DMS153 treated with DMSO at 0.1 percent for 48 hours (cell line): ENCODE results near the gene TUBB8B.
"Not testable (repeated sequence)": the region's sequence is repeated elsewhere in the genome, so short reads cannot be mapped to it uniquely, and the experiment has no call there.

Experiments used
- DNase-seq: peaks from one replicate; lab custom pipeline; 2025; ENCODE audit not compliant: unreplicated experiment; lab: John Stamatoyannopoulos, UW

Gene TUBB8B

DNA sequence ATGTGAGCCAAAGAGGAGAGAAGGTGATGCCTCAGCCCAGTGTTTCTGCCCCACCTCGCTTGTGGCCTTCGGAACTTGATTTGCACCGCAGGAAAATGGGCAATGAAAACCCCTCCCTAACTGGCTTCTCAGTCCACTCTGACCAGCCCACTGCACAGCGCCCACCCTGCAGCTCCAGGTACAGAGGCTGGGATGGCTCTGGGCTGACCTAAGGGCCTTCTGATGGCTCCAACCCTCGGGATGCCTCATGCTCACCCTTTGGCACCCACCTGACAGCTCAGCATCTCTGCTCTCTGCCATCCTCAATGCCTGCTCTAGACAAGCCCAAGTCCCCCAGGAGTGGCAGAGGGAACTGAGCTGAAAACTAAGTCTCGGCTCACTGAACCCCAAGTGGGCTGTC lies 36.2 kb downstream of the TUBB8B start:
- not testable (repeated sequence) for DNase-seq

DNA sequence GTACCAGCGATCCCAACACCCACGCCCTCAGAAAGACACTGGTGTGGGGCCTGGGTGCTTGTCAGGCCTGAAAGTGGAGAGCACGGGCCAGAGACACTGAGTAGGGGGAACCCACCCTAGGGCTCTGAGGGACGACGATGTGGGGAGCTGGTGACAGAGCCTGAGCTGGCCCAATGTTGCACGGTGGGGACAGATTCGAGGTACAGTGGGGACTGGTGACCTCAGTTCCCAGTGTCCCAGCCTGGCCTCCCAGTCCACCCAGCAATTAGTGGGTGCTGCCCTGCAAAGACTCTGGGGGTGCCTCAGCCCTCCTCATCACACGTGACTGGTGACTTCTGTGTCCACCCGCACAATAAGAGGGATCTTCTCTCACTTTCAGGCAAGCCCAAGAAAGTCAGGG lies 36.6 kb downstream of the TUBB8B start:
- not testable (repeated sequence) for DNase-seq

DNA sequence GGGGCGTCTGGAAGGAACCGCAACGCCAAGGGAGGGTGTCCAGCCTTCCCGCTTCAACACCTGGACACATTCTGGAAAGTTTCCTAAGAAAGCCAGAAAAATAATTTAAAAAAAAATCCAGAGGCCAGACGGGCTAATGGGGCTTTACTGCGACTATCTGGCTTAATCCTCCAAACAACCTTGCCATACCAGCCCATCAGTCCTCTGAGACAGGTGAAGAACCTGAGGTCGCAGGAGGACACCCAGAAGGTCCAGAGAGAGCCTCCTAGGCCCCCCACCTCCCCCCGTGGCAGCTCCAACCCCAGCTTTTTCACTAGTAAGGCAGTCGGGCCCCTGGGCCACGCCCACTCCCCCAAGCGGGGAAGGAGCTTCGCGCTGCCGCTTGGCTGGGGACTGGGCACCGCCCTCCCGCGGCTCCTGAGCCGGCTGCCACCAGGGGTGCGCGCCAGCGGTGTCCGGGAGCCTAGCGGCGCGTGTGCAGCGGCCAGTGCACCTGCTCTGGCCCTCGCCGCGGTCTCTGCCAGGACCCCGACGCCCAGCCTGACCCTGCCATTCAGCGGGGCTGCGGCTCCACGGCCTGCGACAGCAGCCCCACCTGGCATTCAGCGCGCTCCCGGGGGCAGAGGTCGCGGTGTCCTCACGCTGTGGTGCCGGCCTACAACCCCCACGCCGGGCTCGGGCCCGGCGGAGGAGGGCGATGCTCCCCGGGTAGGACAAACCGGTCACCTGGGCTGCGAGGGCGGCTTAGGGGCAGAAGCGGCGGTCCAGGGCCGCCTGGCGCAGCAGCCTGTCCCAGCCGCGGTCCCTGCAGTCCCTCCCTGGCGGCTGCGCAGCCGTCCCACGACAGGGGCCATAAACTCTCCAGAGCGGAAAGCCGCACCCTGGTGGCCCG lies 37.8 kb downstream of the TUBB8B start:
- not testable (repeated sequence) for DNase-seq

DNA sequence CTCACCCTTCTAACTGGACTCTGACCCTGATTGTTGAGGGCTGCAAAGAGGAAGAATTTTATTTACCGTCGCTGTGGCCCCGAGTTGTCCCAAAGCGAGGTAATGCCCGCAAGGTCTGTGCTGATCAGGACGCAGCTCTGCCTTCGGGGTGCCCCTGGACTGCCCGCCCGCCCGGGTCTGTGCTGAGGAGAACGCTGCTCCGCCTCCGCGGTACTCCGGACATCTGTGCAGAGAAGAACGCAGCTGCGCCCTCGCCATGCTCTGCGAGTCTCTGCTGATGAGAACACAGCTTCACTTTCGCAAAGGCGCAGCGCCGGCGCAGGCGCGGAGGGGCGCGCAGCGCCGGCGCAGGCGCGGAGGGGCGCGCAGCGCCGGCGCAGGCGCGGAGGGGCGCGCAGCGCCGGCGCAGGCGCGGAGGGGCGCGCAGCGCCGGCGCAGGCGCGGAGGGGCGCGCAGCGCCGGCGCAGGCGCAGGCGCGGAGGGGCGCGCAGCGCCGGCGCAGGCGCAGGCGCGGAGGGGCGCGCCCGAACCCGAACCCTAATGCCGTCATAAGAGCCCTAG lies 38.7 kb downstream of the TUBB8B start:
- not testable (repeated sequence) for DNase-seq

DNA sequence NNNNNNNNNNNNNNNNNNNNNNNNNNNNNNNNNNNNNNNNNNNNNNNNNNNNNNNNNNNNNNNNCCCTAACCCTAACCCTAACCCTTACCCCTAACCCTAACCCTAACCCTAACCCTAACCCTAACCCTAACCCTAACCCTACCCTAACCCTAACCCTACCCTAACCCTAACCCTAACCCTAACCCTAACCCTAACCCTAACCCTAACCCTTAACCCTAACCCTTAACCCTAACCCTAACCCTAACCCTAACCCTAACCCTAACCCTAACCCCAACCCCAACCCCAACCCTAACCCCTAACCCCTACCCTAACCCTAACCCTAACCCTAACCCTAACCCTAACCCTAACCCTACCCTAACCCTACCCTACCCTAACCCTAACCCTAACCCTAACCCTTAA lies 39.5 kb downstream of the TUBB8B start:
- DNase-seq, result not testable (repeated sequence)
